NOMO-1 treated with DMSO at 0.1 percent for 48 hours (cell line): ENCODE results near the gene CCNDBP1.
"Not testable (repeated sequence)": the region's sequence is repeated elsewhere in the genome, so short reads cannot be mapped to it uniquely, and the experiment has no call there.

Experiments
- DNase-seq: peaks from one replicate; lab custom pipeline; 2025; ENCODE audit not compliant: unreplicated experiment; lab: John Stamatoyannopoulos, UW

Gene CCNDBP1

DNA sequence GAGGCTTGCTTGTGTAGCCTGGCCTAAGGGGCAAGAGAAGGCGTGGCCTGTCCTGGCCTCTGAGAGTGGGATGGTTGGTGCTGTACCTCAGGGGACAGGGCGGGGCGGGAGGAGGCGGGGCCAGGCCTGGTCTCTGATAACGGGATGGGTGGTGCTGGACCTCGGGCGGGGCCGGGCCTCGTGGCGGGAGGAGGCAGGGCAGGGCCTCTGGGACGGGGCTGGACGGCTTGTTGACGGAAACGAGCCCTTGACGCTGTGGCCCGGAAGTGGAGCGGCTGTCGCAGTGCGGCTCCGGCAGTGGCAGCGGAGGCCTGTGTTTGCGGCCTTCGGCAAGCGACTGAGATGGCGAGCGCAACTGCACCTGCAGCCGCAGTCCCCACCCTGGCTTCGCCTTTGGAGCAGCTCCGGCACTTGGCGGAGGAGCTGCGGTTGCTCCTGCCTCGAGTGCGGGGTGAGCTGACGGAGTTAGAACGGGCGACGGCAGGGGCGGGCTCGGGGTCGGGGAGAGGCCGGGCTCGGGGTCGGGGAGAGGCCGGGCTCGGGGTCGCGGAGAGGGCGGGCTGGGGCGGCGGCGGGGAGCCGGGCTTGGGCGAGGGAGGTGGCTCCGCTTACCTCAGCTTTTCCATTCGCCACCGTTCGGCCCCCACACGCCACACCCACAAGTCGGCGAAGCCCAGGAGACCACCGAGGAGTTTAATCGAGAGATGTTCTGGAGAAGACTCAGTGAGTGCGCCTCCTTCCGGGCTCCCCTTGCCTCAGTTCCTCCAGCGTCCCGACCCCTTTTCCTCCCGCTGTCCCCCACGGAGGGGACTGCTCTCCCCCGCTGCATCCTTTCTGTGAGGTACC, at the start of gene CCNDBP1:
Gene CCNDBP1, plus strand, starts transcription at position 247 of the 846 bp plus-strand sequence. Its CDS starts 96 bp downstream, at position 343.
- DNase-seq: peak; percentile 94

DNA sequence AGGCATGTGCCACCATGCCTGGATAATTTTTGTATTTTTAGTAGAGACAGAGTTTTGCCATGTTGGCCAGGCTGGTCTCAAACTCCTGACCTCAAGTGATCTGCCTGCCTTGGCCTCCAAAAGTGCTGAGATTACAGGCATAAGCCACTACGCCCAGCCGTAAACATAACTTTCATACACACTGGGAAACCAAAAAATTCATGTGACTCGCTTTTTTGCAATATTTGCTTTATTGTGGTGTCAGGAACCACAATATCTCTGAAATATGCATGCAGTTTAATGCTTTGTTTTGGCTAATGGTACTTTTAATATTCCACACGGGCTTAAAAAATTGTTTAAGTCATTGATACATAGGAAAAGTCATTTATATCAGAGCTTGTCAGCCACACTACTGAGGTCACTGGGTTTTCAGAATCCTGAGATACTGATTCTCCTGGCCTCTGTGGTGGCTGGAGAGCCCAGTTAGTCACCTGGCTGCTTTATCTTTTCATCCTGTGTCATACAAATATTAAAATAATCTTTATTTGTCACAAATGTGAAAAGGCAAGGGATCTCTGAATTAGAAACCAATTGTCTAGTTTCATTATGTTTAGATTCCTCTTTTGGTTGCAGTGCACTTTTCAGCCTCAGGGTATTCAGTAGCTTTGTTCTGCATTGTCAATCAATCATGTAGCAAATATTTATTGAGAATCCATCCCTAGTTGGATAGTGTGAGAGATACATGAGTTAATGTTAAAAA, 41.8 kb upstream of the CCNDBP1 start:
- peak; percentile 7 for DNase-seq

GRCh38 chr15:43144512-43144911, 40.7 kb upstream of the CCNDBP1 start:
- DNase-seq: peak; percentile 51

GRCh38 chr15:43146184-43146583, 39.0 kb upstream of the CCNDBP1 start:
- DNase-seq: no peak

- no peak for DNase-seq
Observed at GRCh38 chr15:43150191-43150929, 34.8 kb upstream of the CCNDBP1 start.

- DNase-seq: no peak
Observed at GRCh38 chr15:43151688-43152087, 33.5 kb upstream of the CCNDBP1 start.

GRCh38 chr15:43153269-43153668, 31.9 kb upstream of the CCNDBP1 start:
- no peak for DNase-seq

- DNase-seq: no peak
Observed at GRCh38 chr15:43165801-43166325, 19.3 kb upstream of the CCNDBP1 start.

DNA sequence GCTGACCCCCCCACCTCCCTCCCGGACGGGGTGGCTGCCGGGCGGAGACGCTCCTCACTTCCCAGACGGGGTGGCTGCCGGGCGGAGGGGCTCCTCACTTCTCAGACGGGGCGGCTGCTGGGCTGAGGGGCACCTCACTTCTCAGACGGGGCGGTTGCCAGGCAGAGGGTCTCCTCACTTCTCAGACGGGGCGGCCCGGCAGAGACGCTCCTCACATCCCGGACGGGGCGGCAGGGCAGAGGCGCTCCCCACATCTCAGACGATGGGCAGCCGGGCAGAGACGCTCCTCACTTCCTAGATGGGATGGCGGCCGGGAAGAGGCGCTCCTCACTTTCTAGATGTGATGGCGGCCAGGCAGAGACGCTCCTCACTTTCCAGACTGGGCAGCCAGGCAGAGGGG, 17.9 kb upstream of the CCNDBP1 start:
- DNase-seq: not testable (repeated sequence)

- DNase-seq: no peak
Observed at GRCh38 chr15:43168192-43169107, 16.8 kb upstream of the CCNDBP1 start.

- no peak for DNase-seq
Observed at GRCh38 chr15:43169888-43170287, 15.3 kb upstream of the CCNDBP1 start.

GRCh38 chr15:43175656-43176309, 9.4 kb upstream of the CCNDBP1 start:
- DNase-seq: not testable (repeated sequence)

DNA sequence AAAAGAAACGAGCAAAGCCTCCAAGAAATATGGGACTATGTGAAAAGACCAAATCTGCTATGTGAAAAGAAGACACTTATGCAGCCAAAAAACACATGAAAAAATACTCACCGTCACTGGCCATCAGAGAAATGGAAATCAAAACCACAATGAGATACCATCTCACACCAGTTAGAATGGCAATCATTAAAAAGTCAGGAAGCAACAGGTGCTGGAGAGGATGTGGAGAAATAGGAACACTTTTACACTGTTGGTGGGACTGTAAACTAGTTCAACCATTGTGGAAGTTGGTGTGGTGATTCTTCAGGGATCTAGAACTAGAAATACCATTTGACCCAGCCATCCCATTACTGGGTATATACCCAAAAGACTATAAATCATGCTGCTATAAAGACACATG, 8.1 kb upstream of the CCNDBP1 start:
- DNase-seq: not testable (repeated sequence)

DNA sequence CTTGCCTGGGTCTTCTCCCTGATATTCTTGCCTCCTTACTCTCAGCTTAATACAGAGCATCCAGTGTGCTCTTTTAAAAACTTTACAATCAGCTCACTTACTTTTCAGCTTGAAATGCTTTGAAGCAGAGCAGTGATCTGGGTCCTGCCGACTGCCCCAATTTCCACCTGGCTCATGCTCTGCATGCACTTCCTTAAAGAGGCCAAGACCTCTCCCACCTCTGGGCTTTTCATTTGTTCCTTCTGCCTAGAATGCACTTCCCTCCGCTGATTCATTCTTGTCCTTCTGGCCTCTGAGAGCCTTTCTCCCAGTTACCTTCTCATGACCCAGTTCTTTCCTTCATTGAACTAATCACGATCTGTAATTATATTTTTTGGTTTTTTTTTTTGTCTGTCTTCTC, 1.9 kb upstream of the CCNDBP1 start:
- no peak for DNase-seq

GRCh38 chr15:43184407-43185124, 637 bp upstream of the CCNDBP1 start:
- DNase-seq: no peak

GRCh38 chr15:43186003-43186353, 775 bp downstream of the CCNDBP1 start:
- peak; percentile 51 for DNase-seq

DNA sequence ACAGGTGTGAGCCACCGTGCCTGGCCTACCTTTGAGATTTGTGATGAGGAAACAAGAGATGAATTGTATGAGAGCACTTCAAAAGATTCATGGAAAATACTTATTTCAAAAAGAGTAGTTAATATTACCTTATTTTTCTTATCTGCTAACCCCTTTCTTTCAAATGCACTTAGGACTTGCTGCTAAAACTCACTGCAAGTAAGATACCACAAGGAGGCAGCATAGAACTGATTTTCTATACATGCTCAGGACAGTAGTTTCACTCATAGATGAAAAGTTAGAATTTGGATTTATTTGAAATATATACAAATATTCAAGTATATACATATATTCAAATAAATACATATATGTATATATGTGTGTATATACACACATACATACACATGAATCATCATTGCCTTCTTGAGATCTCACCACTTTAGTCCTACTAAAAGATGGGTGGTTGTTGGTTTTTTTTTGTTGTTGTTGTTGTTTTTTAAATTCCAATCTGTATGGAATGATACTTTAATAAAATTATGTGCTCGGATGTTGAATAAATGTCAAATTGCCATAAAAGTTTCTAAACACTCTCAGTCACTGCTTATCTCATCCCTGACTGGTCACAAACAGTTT, 2.4 kb downstream of the CCNDBP1 start:
- peak; percentile 68 for DNase-seq

GRCh38 chr15:43189296-43189695, 4.1 kb downstream of the CCNDBP1 start:
- DNase-seq: no peak

GRCh38 chr15:43190178-43190577, 5.0 kb downstream of the CCNDBP1 start:
- no peak for DNase-seq
